Neural cell (in vitro differentiated cells): Measurements from ENCODE around the gene PPP2CA. TPM values are rescaled to one million over a fixed set of nuclear protein-coding genes. Genes with fewer than 3 reads are reported as not detected.

Experiments
- H2AFZ ChIP-seq: fragments of 200-600, 300-800 bp; sonication (generic), shearing (Covaris generic); 2 replicates; pipeline ENCODE4 v1.6.0; 2014; ENCODE audit warnings: low read depth, mild to moderate bottlenecking, antibody characterized with exemption, low read length, moderate library complexity
- H3F3A ChIP-seq: fragments of 200-600 bp; shearing (Covaris generic); 2 replicates; pipeline ENCODE4 v1.6.1; 2016; ENCODE audit warnings: mild to moderate bottlenecking, moderate library complexity, mixed read lengths, antibody characterized with exemption, low read length; ENCODE audit not compliant: insufficient read depth, poor library complexity, severe bottlenecking
- H3K27ac ChIP-seq: fragments of 200-600, 300-800 bp; sonication (generic), shearing (Covaris generic); 2 replicates; pipeline ENCODE4 v1.5.1; 2014; ENCODE audit warnings: mild to moderate bottlenecking, low read length, moderate library complexity
- H3K27me3 ChIP-seq: fragments of 300-800, 200-600 bp; sonication (generic), shearing (Covaris generic); 2 replicates; pipeline ENCODE4 v1.6.0; 2014; ENCODE audit warnings: mild to moderate bottlenecking, low read depth, low read length, moderate library complexity; ENCODE audit not compliant: insufficient read depth
- H3K36me3 ChIP-seq: fragments of 300-800, 200-600 bp; sonication (generic), shearing (Covaris generic); 2 replicates; pipeline ENCODE4 v1.5.1; 2014; ENCODE audit warnings: mild to moderate bottlenecking, antibody characterized with exemption, low read length, moderate library complexity; ENCODE audit not compliant: insufficient read depth
- H3K4me2 ChIP-seq: fragments of 300-800, 200-600 bp; sonication (generic), shearing (Covaris generic); 2 replicates; pipeline ENCODE4 v1.6.0; 2014; ENCODE audit warnings: mild to moderate bottlenecking, low read length
- H3K4me3 ChIP-seq: fragments of 300-800, 200-600 bp; sonication (generic), shearing (Covaris generic); 2 replicates; pipeline ENCODE4 v1.5.1; 2014; ENCODE audit warnings: mild to moderate bottlenecking, low read length, moderate library complexity
- H3K79me2 ChIP-seq: fragments of 200-600 bp; shearing (Covaris generic); replicated peaks from 2 replicates; pipeline ENCODE4 v1.6.0; 2014; ENCODE audit warnings: mild to moderate bottlenecking, low read length, moderate library complexity; ENCODE audit not compliant: insufficient read depth
- H3K9ac ChIP-seq: fragments of 300-800, 200-600 bp; sonication (generic), shearing (Covaris generic); 2 replicates; pipeline ENCODE4 v1.6.1; 2016; ENCODE audit warnings: mild to moderate bottlenecking, low read length, mixed read lengths
- H3K9me2 ChIP-seq: fragments of 200-600 bp; shearing (Covaris generic); 2 replicates; pipeline ENCODE4 v1.6.1; 2016; ENCODE audit warnings: mild to moderate bottlenecking, low read length, mixed read lengths; ENCODE audit not compliant: insufficient read depth
- H3K9me3 ChIP-seq: fragments of 200-600, 300-800 bp; sonication (generic), shearing (Covaris generic); 2 replicates; pipeline ENCODE4 v1.6.1; 2016; ENCODE audit warnings: mild to moderate bottlenecking, mixed run types, low read length, moderate library complexity, mixed read lengths
- H4K20me1 ChIP-seq: fragments of 200-600 bp; shearing (Covaris generic); 2 replicates; pipeline ENCODE4 v1.6.1; 2016; ENCODE audit warnings: mild to moderate bottlenecking, mixed run types; ENCODE audit not compliant: insufficient read depth
- CTCF ChIP-seq: fragments of 450-650 bp; IDR thresholded peaks from 2 replicates; pipeline ENCODE4 v1.5.1; 2014; ENCODE audit warnings: antibody characterized with exemption, mild to moderate bottlenecking, moderate library complexity; ENCODE audit not compliant: poor library complexity, severe bottlenecking
- EP300 ChIP-seq: fragments of 450-650 bp; conservative IDR thresholded peaks from 2 replicates; pipeline ENCODE4 v1.6.1; 2014; ENCODE audit warnings: antibody characterized with exemption, mild to moderate bottlenecking, moderate library complexity; ENCODE audit not compliant: poor library complexity, severe bottlenecking
- EZH2 ChIP-seq: fragments of 200-600, 300-800 bp; shearing (Covaris generic), sonication (generic); IDR thresholded peaks from 2 replicates; pipeline ENCODE4 v1.6.1; 2014; ENCODE audit warnings: antibody characterized with exemption, low read length, borderline replicate concordance, mild to moderate bottlenecking; ENCODE audit not compliant: insufficient read depth, poor library complexity, severe bottlenecking
- MXI1 ChIP-seq: fragments of 450-650 bp; conservative IDR thresholded peaks from 2 replicates; pipeline ENCODE4 v1.6.1; 2014; ENCODE audit warnings: antibody characterized with exemption, mild to moderate bottlenecking; ENCODE audit not compliant: poor library complexity, severe bottlenecking
- POLR2AphosphoS5 ChIP-seq: IDR thresholded peaks from 2 replicates; pipeline ENCODE4 v1.6.1; 2012
- RAD21 ChIP-seq: fragments of 450-650 bp; conservative IDR thresholded peaks from 2 replicates; pipeline ENCODE4 v1.6.1; 2014; ENCODE audit warnings: antibody characterized with exemption, mild to moderate bottlenecking, moderate library complexity
- REST ChIP-seq: IDR thresholded peaks from 2 replicates; pipeline ENCODE4 v1.6.1; 2012; ENCODE audit warnings: borderline replicate concordance
- SMC3 ChIP-seq: fragments of 450-650 bp; conservative IDR thresholded peaks from 2 replicates; pipeline ENCODE4 v1.6.1; 2014; ENCODE audit warnings: antibody characterized with exemption, mild to moderate bottlenecking, moderate library complexity; ENCODE audit not compliant: poor library complexity
- TAF1 ChIP-seq: IDR thresholded peaks from 2 replicates; pipeline ENCODE4 v1.6.1; 2012; ENCODE audit warnings: low read depth
- polyA plus RNA-seq: library from polyadenylated mRNA; depleted of rRNA; stranded (reverse); fragments of >200 nt; gene quantifications from 2 replicates; pipeline ENCODE4 v1.2.3, GENCODE V29; 2014

The PPP2CA gene
- polyA plus RNA-seq, 1 donor from 2014 or later, result 251 TPM

GRCh38 chr5:134249469-134250379, 23.9 kb upstream of the PPP2CA start:
- Histone ChIP-seq H3K27me3 (no peaks in the 10 kb centered on the region), H3K9me3 (no peaks in the 10 kb centered on the region), H3K79me2 (no peaks in the 10 kb centered on the region), H3K4me3 (no peak overlapping the region), H3F3A (no peaks in the 10 kb centered on the region), H3K4me2 (no peak overlapping the region), H4K20me1 (no peaks in the 10 kb centered on the region), H2AFZ (no peak overlapping the region), H3K9me2 (no peaks in the 10 kb centered on the region), H3K27ac (no peak overlapping the region), H3K9ac (no peak overlapping the region), H3K36me3 (no peaks in the 10 kb centered on the region)
- no peak for TF ChIP-seq TAF1
- no peak for TF ChIP-seq EP300
- TF ChIP-seq POLR2AphosphoS5, result no peak
- TF ChIP-seq CTCF, result no peak
- no peak for TF ChIP-seq RAD21
- no peak for TF ChIP-seq MXI1
- TF ChIP-seq EZH2, result no peak
- no peak for TF ChIP-seq SMC3
- no peak for TF ChIP-seq REST

GRCh38 chr5:134248256-134248655, 22.4 kb upstream of the PPP2CA start:
- H3K36me3 ChIP-seq, result no peaks in the 10 kb centered on the region
- TF ChIP-seq RAD21, result no peak
- no peak for TF ChIP-seq EZH2
- TF ChIP-seq EP300, result no peak
- TF ChIP-seq SMC3, result no peak
- TF ChIP-seq CTCF, result no peak
- no peak for TF ChIP-seq POLR2AphosphoS5
- TF ChIP-seq MXI1, result no peak
- no peak for TF ChIP-seq TAF1
- H3K4me3 ChIP-seq, result no peak overlapping the region
- H3K4me2 ChIP-seq, result no peak overlapping the region
- no peak overlapping the region for H2AFZ ChIP-seq
- H3K9ac ChIP-seq, result no peak overlapping the region
- no peaks in the 10 kb centered on the region for H3K79me2 ChIP-seq
- no peaks in the 10 kb centered on the region for H3K9me3 ChIP-seq
- no peaks in the 10 kb centered on the region for H4K20me1 ChIP-seq
- no peaks in the 10 kb centered on the region for H3K9me2 ChIP-seq
- H3K27ac ChIP-seq, result no peak overlapping the region
- no peaks in the 10 kb centered on the region for H3K27me3 ChIP-seq
- no peaks in the 10 kb centered on the region for H3F3A ChIP-seq
